Heart left ventricle (tissue), 16 donors: ENCODE data around the gene DOCK2. TPM values are rescaled to one million over a fixed set of nuclear protein-coding genes. Genes with fewer than 3 reads are reported as not detected.

Source experiments
- ATAC-seq, 4 donors: fragments of 200-7000 bp; cut with Tn5 transposase; one replicate each; pipeline ENCODE4 v1.9.1; 2020 to 2022; ENCODE audit warnings: moderate library complexity in 4 of 4, mild to moderate bottlenecking in 3 of 4, moderate number of reproducible peaks in 1 of 4
- DNase-seq, 5 donors: peaks; one replicate each; pipeline ENCODE4 v3.0.0-alpha.2; 2020
- H3K27ac ChIP-seq, 12 donors: fragments of 200-600 bp; sonication (generic) in 4 of 12; one replicate each; pipeline versions ENCODE4 v1.5.0 to v1.8.0; 2016 to 2022; ENCODE audit warnings: mild to moderate bottlenecking in 2 of 12
- H3K27me3 ChIP-seq, 9 donors: fragments of 200-600 bp; sonication (generic) in 2 of 9; one replicate each; pipeline versions ENCODE4 v1.5.1 to v1.8.0; 2016 to 2022; ENCODE audit warnings: mild to moderate bottlenecking in 3 of 9
- H3K36me3 ChIP-seq, 9 donors: fragments of 200-600 bp; sonication (generic) in 2 of 9; one replicate each; pipeline versions ENCODE4 v1.5.0 to v1.8.0; 2018 to 2022; ENCODE audit warnings: mild to moderate bottlenecking in 2 of 9
- H3K4me1 ChIP-seq, 12 donors: fragments of 200-600 bp; sonication (generic) in 4 of 12; one replicate each; pipeline versions ENCODE4 v1.5.0 to v1.8.0; 2016 to 2022; ENCODE audit warnings: mild to moderate bottlenecking in 3 of 12
- H3K4me3 ChIP-seq, 12 donors: fragments of 200-600 bp; sonication (generic) in 4 of 12; one replicate each; pipeline versions ENCODE4 v1.5.0 to v1.8.0; 2017 to 2022; ENCODE audit warnings: mild to moderate bottlenecking in 9 of 12, moderate library complexity in 4 of 12
- H3K9me3 ChIP-seq, 12 donors: fragments of 200-600 bp; sonication (generic) in 4 of 12; one replicate each; pipeline versions ENCODE4 v1.5.0 to v1.8.0; 2016 to 2022; ENCODE audit warnings: mild to moderate bottlenecking in 1 of 12
- CTCF ChIP-seq, 12 donors: fragments of 200-600 bp; sonication (generic) in 4 of 12; IDR thresholded peaks; one replicate each; pipeline versions ENCODE4 v1.5.0 to v1.8.0; 2018 to 2022; ENCODE audit warnings: antibody characterized with exemption in 12 of 12, mild to moderate bottlenecking in 5 of 12
- POLR2A ChIP-seq, 2 donors: fragments of 450-650 bp; IDR thresholded peaks; one replicate each; pipeline ENCODE4 v1.6.1; 2017; ENCODE audit warnings: antibody characterized with exemption in 2 of 2, mild to moderate bottlenecking in 2 of 2, moderate library complexity in 2 of 2
- WGBS, 4 donors: extraction: QIAGEN DNeasy Blood & Tissue Kit in 2 of 4; methylation state at CpG; one replicate each; pipeline versions ENCODE4 v1.1.5 to v1.1.7; 2013 to 2018; 5-methylcytosine and 5-hydroxymethylcytosine counted together
- intact Hi-C, 10 donors: fragments of 100-400 bp; cut with DNase I; formaldehyde crosslinking; loops; one replicate each; pipeline versions ENCODE4 v1.11.1 to v1.14.2; 2022
- polyA plus RNA-seq, 2 donors: library from polyadenylated mRNA; stranded (reverse); fragments of 200-250 nt; gene quantifications; one replicate each; pipeline ENCODE4 v1.2.3, GENCODE V29; 2013
- total RNA-seq, 9 donors: library from RNA; depleted of rRNA in 2 of 9; stranded (reverse); fragments of >200 nt in 2 of 9; fragmentation: NEBNext Ultra II Directional in 3 of 9; extraction: Animal tissue kit (Norgen Biotek cat#: 25700) in 3 of 9; gene quantifications; one replicate each; pipeline versions ENCODE4 v1.1.0 to v1.2.4, GENCODE V29; 2016 to 2023
- donor health status: ischemic (EF 13 %, LVEDD 7.1; RV severe dilation, severe dysfunction).
- donor health status: healthy with polysubstance abuse.
- donor health status: DM: no; HTN: yes; CAD: no.
- donor health status: DM: no; HTN: no; CAD: no.
- donor health status: ischemic (EF 25% LVEDD 6.9; RV normal size, moderate dysfunction).
- donor health status: ischemic (EF 25% LVEDD 5.7; RV mildly dilated, moderate dysfunction).
- donor health status: healthy.
- donor health status: DM: yes; HTN: yes; CAD: no.
- donor health status: ischemic (EF 35%, LVEDD 5.7; RV mildly dilated, moderate dysfunction).
- donor health status: nonischemic (EF 11% LVEDD 7.7; RV severe dilation, severe dysfunction).
- donor health status: DM: yes; HTN: yes; CAD: no.
- donor health status: PGD.
- donor health status: ischemic (EF 29% LVEDD 5.4; RV normal size, mild dysfunction).
- donor health status: nonischemic (EF 23%, LVEDD 6.1; RV moderate dilation, normal function).

The DOCK2 gene
- total and polyA plus RNA-seq, 11 donors = 0.80 to 59.5 (median 4.6) TPM

- no peak for TF ChIP-seq CTCF (IDR thresholded peaks at IDR 0.05)
- TF ChIP-seq POLR2A (IDR thresholded peaks at IDR 0.05) = no peak
- Histone ChIP-seq H3K4me1 (peaks cover 0 to 23% (median 0%) of the 10 kb centered on the region in 12 donors), H3K9me3 (no peaks in the 10 kb centered on the region), H3K36me3 (no peaks in the 10 kb centered on the region), H3K27me3 (peaks cover 0 to 2% (median 0%) of the 10 kb centered on the region in 9 donors), H3K27ac (no peak overlapping the region), H3K4me3 (no peak overlapping the region)
- WGBS, 4 donors = 75 to 87% (median 83%) methylated on average over 5 of the region's 5 CpGs
- ATAC-seq = no peak
- intact Hi-C loops = no loop called here
- no peak for DNase-seq
These were observed 244.7 kb downstream of the DOCK2 start for GRCh38 chr5:169881702-169882303.

GRCh38 chr5:169886033-169886432 is 249.0 kb downstream of the DOCK2 start:
- Histone ChIP-seq H3K36me3 (no peaks in the 10 kb centered on the region), H3K27me3 (peaks cover 0 to 2% (median 0%) of the 10 kb centered on the region in 9 donors), H3K4me3 (no peak overlapping the region), H3K9me3 (no peaks in the 10 kb centered on the region), H3K4me1 (peaks cover 0 to 1% (median 0%) of the 10 kb centered on the region in 12 donors), H3K27ac (no peak overlapping the region)
- WGBS, 4 donors = 66 to 83% (median 79%) methylated on average over 2 of the region's 2 CpGs
- ATAC-seq (no peak), DNase-seq (no peak)
- intact Hi-C loops = no loop called here
- no peak for TF ChIP-seq POLR2A (IDR thresholded peaks at IDR 0.05)
- no peak for TF ChIP-seq CTCF (IDR thresholded peaks at IDR 0.05)

- Histone ChIP-seq H3K4me3 (no peak overlapping the region), H3K27ac (no peak overlapping the region), H3K36me3 (no peaks in the 10 kb centered on the region), H3K4me1 (no peaks in the 10 kb centered on the region), H3K9me3 (no peaks in the 10 kb centered on the region), H3K27me3 (peaks cover 0 to 2% (median 0%) of the 10 kb centered on the region in 9 donors)
- intact Hi-C loops = no loop called here
- TF ChIP-seq CTCF (IDR thresholded peaks at IDR 0.05) (no peak), POLR2A (IDR thresholded peaks at IDR 0.05) (no peak)
- no peak for ATAC-seq
- no peak for DNase-seq
- WGBS, 4 donors = 88 to 93% (median 90%) methylated on average over 4 of the region's 4 CpGs
These were observed 249.6 kb downstream of the DOCK2 start for GRCh38 chr5:169886677-169887076.

- H3K9me3 ChIP-seq = no peaks in the 10 kb centered on the region
- 79 to 87% (median 83%) methylated on average over 4 of the region's 4 CpGs for WGBS, 4 donors
- H3K4me3 ChIP-seq = no peak overlapping the region
- intact Hi-C loops = no loop called here
- no peak overlapping the region for H3K27ac ChIP-seq
- TF ChIP-seq POLR2A (IDR thresholded peaks at IDR 0.05) (no peak), CTCF (IDR thresholded peaks at IDR 0.05) (no peak)
- no peak for ATAC-seq
- no peak for DNase-seq
- no peaks in the 10 kb centered on the region for H3K36me3 ChIP-seq
- no peaks in the 10 kb centered on the region for H3K4me1 ChIP-seq
- H3K27me3 ChIP-seq = no peaks in the 10 kb centered on the region
These were observed 252.5 kb downstream of the DOCK2 start for GRCh38 chr5:169889572-169889971.
